Esophagus muscularis mucosa (tissue), 3 donors: ENCODE results near the gene ATP6V1B1.

Experiments
- POLR2A ChIP-seq: fragments of 450-650 bp; IDR thresholded peaks from one replicate; pipeline ENCODE4 v1.6.1; 2017; ENCODE audit warnings: antibody characterized with exemption, moderate library complexity, mild to moderate bottlenecking, low read depth
- POLR2AphosphoS5 ChIP-seq, 2 donors: sonication (generic); formaldehyde crosslinking; IDR thresholded peaks; one replicate each; pipeline ENCODE4 v1.6.1; 2017; ENCODE audit warnings: antibody characterized with exemption in 2 of 2
- TF ChIP-seq, protein P1 (sequence below), 3 experiments: fragments of 200-600 bp in 2 of 3; fragments of 450-650 bp in 1 of 3; sonication (generic) in 2 of 3; IDR thresholded peaks; one replicate each; pipeline ENCODE4 v1.5.1; 2017 to 2019; ENCODE audit warnings: antibody characterized with exemption in 3 of 3, mild to moderate bottlenecking in 2 of 3, moderate library complexity in 1 of 3

DNA sequence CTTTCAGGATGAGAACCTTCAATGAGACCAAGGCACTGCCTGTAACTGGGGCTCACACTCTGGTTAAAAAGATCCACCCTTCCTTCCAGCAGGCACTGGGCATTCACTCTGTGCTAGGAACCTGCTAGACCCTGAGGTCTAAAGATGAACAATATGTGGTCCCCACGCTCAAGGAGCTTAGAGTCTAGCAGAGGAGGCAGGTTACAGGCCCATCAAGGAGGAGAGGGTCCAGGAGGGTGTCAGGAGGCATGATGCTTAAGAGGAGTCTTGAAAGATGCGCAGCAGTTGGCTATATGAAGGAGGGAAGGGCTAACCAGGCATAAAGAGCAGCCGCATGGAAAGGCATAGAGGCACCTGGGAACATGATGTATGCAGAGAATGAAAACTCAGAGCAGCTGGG, 47.3 kb downstream of the ATP6V1B1 start:
- TF ChIP-seq POLR2A (no peak), POLR2AphosphoS5 (IDR thresholded peaks at IDR 0.05) (no peak)
- TF ChIP-seq, protein P1, sequence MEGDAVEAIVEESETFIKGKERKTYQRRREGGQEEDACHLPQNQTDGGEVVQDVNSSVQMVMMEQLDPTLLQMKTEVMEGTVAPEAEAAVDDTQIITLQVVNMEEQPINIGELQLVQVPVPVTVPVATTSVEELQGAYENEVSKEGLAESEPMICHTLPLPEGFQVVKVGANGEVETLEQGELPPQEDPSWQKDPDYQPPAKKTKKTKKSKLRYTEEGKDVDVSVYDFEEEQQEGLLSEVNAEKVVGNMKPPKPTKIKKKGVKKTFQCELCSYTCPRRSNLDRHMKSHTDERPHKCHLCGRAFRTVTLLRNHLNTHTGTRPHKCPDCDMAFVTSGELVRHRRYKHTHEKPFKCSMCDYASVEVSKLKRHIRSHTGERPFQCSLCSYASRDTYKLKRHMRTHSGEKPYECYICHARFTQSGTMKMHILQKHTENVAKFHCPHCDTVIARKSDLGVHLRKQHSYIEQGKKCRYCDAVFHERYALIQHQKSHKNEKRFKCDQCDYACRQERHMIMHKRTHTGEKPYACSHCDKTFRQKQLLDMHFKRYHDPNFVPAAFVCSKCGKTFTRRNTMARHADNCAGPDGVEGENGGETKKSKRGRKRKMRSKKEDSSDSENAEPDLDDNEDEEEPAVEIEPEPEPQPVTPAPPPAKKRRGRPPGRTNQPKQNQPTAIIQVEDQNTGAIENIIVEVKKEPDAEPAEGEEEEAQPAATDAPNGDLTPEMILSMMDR (IDR thresholded peaks at IDR 0.05) = no peak
